ENCODE measurements around the gene CNTNAP2. TPM values are rescaled to one million over a fixed set of nuclear protein-coding genes. Genes with fewer than 3 reads are reported as not detected.

The CNTNAP2 gene
- total RNA-seq, 1 experiment from 2014 or later: 0.03 TPM

- CTCF ChIA-PET: no interaction called here
- POLR2A ChIA-PET: no interaction called here
- peaks cover 4% of the 10 kb centered on the region; the same call in 1 of the 2 replicates for H3K9me3 ChIP-seq (ENCODE audit: control insufficient read depth, insufficient read depth, low read depth, low read length)
- ATAC-seq: no peak
- DNase-seq (ENCODE audit: low read depth, low spot score): no peak
- TF ChIP-seq POLR2AphosphoS5 (IDR thresholded peaks at IDR 0.05; ENCODE audit: low read depth, low read length) (no peak), SIN3A (IDR thresholded peaks at IDR 0.05; ENCODE audit: borderline replicate concordance, insufficient read depth, low read depth, low read length) (no peak), CTCF (IDR thresholded peaks at IDR 0.05) (no peak), TCF7L2 (IDR thresholded peaks at IDR 0.05; ENCODE audit: low read depth, low read length) (no peak)
- intact Hi-C loops (cut with micrococcal nuclease; ENCODE audit: unreplicated experiment): no loop called here
- in situ Hi-C loops (cut with HindIII; ENCODE audit: low pct_unique_long_range_greater_than_20kb, low sequenced_read_pairs): no loop called here
- H3K36me3 ChIP-seq (ENCODE audit: control insufficient read depth, insufficient read depth, low read length): no peaks in the 10 kb centered on the region
- no peak overlapping the region for H3K27ac ChIP-seq (ENCODE audit: low read length)
- H3K27me3 ChIP-seq (ENCODE audit: control insufficient read depth, insufficient read depth, low read length): no peaks in the 10 kb centered on the region
- no peak overlapping the region for H3K4me3 ChIP-seq (ENCODE audit: low read depth in 2 of 2, low read length in 2 of 2)
- no peaks in the 10 kb centered on the region for H3K4me1 ChIP-seq (ENCODE audit: control insufficient read depth, insufficient read depth, low read length)
- BruUV-seq (replicated peaks): no TSS peak
Measured at GRCh38 chr7:146698995-146699610, 582.5 kb downstream of the CNTNAP2 start.

GRCh38 chr7:146700015-146700560 lies 583.5 kb downstream of the CNTNAP2 start:
- intact Hi-C loops (cut with micrococcal nuclease; ENCODE audit: unreplicated experiment) (no loop called here), in situ Hi-C loops (cut with HindIII; ENCODE audit: low pct_unique_long_range_greater_than_20kb, low sequenced_read_pairs) (no loop called here)
- Histone ChIP-seq H3K4me3 (ENCODE audit: low read depth in 2 of 2, low read length in 2 of 2) (no peak overlapping the region), H3K27ac (ENCODE audit: low read length) (no peak overlapping the region), H3K4me1 (ENCODE audit: control insufficient read depth, insufficient read depth, low read length) (no peaks in the 10 kb centered on the region), H3K27me3 (ENCODE audit: control insufficient read depth, insufficient read depth, low read length) (no peaks in the 10 kb centered on the region), H3K9me3 (ENCODE audit: control insufficient read depth, insufficient read depth, low read depth, low read length) (peaks cover 4% of the 10 kb centered on the region; the same call in 1 of the 2 replicates), H3K36me3 (ENCODE audit: control insufficient read depth, insufficient read depth, low read length) (no peaks in the 10 kb centered on the region)
- BruUV-seq (replicated peaks): no TSS peak
- no peak for TF ChIP-seq TCF7L2 (IDR thresholded peaks at IDR 0.05; ENCODE audit: low read depth, low read length)
- no peak for TF ChIP-seq POLR2AphosphoS5 (IDR thresholded peaks at IDR 0.05; ENCODE audit: low read depth, low read length)
- no peak for TF ChIP-seq SIN3A (IDR thresholded peaks at IDR 0.05; ENCODE audit: borderline replicate concordance, insufficient read depth, low read depth, low read length)
- TF ChIP-seq CTCF (IDR thresholded peaks at IDR 0.05): no peak
- no peak for TF ChIP-seq REST (IDR thresholded peaks at IDR 0.05; ENCODE audit: insufficient read depth in 1 of 2, low read depth in 2 of 2, low read length in 1 of 2)
- DNase-seq (ENCODE audit: low read depth, low spot score) (no peak), ATAC-seq (no peak)
- CTCF ChIA-PET: no interaction called here
- POLR2A ChIA-PET: no interaction called here
